Peyer's patch (tissue), 4 donors: ENCODE results near the gene PDCD6IP.

Source experiments
- POLR2A ChIP-seq, 2 donors: fragments of 450-650 bp; IDR thresholded peaks; one replicate each; pipeline ENCODE4 v1.5.1; 2017; ENCODE audit warnings: antibody characterized with exemption in 2 of 2, mild to moderate bottlenecking in 2 of 2, moderate library complexity in 2 of 2
- TF ChIP-seq, protein P1 (sequence below), 6 experiments: fragments of 450-650 bp in 4 of 6; fragments of 200-600 bp in 2 of 6; sonication (generic) in 1 of 6; IDR thresholded peaks; one replicate each; pipeline ENCODE4 v1.5.1; 2017 to 2019; ENCODE audit warnings: antibody characterized with exemption in 6 of 6, mild to moderate bottlenecking in 3 of 6, moderate library complexity in 1 of 6

GRCh38 chr3:33879540-33879939 is 81.1 kb downstream of the PDCD6IP start:
- TF ChIP-seq, protein P1, sequence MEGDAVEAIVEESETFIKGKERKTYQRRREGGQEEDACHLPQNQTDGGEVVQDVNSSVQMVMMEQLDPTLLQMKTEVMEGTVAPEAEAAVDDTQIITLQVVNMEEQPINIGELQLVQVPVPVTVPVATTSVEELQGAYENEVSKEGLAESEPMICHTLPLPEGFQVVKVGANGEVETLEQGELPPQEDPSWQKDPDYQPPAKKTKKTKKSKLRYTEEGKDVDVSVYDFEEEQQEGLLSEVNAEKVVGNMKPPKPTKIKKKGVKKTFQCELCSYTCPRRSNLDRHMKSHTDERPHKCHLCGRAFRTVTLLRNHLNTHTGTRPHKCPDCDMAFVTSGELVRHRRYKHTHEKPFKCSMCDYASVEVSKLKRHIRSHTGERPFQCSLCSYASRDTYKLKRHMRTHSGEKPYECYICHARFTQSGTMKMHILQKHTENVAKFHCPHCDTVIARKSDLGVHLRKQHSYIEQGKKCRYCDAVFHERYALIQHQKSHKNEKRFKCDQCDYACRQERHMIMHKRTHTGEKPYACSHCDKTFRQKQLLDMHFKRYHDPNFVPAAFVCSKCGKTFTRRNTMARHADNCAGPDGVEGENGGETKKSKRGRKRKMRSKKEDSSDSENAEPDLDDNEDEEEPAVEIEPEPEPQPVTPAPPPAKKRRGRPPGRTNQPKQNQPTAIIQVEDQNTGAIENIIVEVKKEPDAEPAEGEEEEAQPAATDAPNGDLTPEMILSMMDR (IDR thresholded peaks at IDR 0.05) = no peak
- no peak for TF ChIP-seq POLR2A (IDR thresholded peaks at IDR 0.05)
